ENCODE data around the gene ACTN2. TPM values are rescaled to one million over a fixed set of nuclear protein-coding genes. Genes with fewer than 3 reads are reported as not detected.

Gene ACTN2
- total RNA-seq, 2 experiments from 2014 or later = 0.36 TPM; not detected in 1

GRCh38 chr1:236725668-236726067 is 39.4 kb downstream of the ACTN2 start:
- DNase-seq = no peak
- CTCF ChIA-PET = no interaction called here
- no peaks in the 10 kb centered on the region for H3K27me3 Mint-ChIP-seq (ENCODE audit: low read depth)
- no peak overlapping the region for H3K4me3 Mint-ChIP-seq
- H3K27ac Mint-ChIP-seq = no peak overlapping the region
- H3K9me3 Mint-ChIP-seq = no peaks in the 10 kb centered on the region
- H3K4me1 Mint-ChIP-seq (ENCODE audit: low read depth) = no peaks in the 10 kb centered on the region
- H3K36me3 Mint-ChIP-seq (ENCODE audit: low read depth) = no peaks in the 10 kb centered on the region
- intact Hi-C loops (cut with micrococcal nuclease) = no loop called here

GRCh38 chr1:236727521-236727920 is 41.2 kb downstream of the ACTN2 start:
- CTCF ChIA-PET = no interaction called here
- intact Hi-C loops (cut with micrococcal nuclease) = no loop called here
- DNase-seq = no peak
- Mint-ChIP-seq H3K4me3 (no peak overlapping the region), H3K36me3 (ENCODE audit: low read depth) (no peaks in the 10 kb centered on the region), H3K27me3 (ENCODE audit: low read depth) (no peaks in the 10 kb centered on the region), H3K4me1 (ENCODE audit: low read depth) (no peaks in the 10 kb centered on the region), H3K9me3 (no peaks in the 10 kb centered on the region), H3K27ac (no peak overlapping the region)

- intact Hi-C loops (cut with micrococcal nuclease) = no loop called here
- H3K4me1 Mint-ChIP-seq (ENCODE audit: low read depth) = no peaks in the 10 kb centered on the region
- no peaks in the 10 kb centered on the region for H3K9me3 Mint-ChIP-seq
- H3K27ac Mint-ChIP-seq = no peak overlapping the region
- H3K27me3 Mint-ChIP-seq (ENCODE audit: low read depth) = no peaks in the 10 kb centered on the region
- no peaks in the 10 kb centered on the region for H3K36me3 Mint-ChIP-seq (ENCODE audit: low read depth)
- no peak overlapping the region for H3K4me3 Mint-ChIP-seq
- CTCF ChIA-PET = no interaction called here
- no peak for DNase-seq
These were observed 42.5 kb downstream of the ACTN2 start for GRCh38 chr1:236728752-236729151.

GRCh38 chr1:236733653-236734052 is 47.4 kb downstream of the ACTN2 start:
- H3K27ac Mint-ChIP-seq = no peak overlapping the region

GRCh38 chr1:236734141-236734765 is 48.0 kb downstream of the ACTN2 start:
- Mint-ChIP-seq H3K4me1 (ENCODE audit: low read depth) (peaks cover 9% of the 10 kb centered on the region), H3K36me3 (ENCODE audit: low read depth) (no peaks in the 10 kb centered on the region), H3K27ac (no peak overlapping the region), H3K4me3 (no peak overlapping the region), H3K27me3 (ENCODE audit: low read depth) (no peaks in the 10 kb centered on the region), H3K9me3 (no peaks in the 10 kb centered on the region)
- intact Hi-C loops (cut with micrococcal nuclease) = no loop called here
- peak; percentile 7 for DNase-seq
- CTCF ChIA-PET = no interaction called here

More at GRCh38 chr1:236733653-236734052, 47.4 kb downstream of the ACTN2 start:
- CTCF ChIA-PET = no interaction called here
- no peaks in the 10 kb centered on the region for H3K36me3 Mint-ChIP-seq (ENCODE audit: low read depth)
- intact Hi-C loops (cut with micrococcal nuclease) = no loop called here
- H3K27me3 Mint-ChIP-seq (ENCODE audit: low read depth) = no peaks in the 10 kb centered on the region
- H3K4me1 Mint-ChIP-seq (ENCODE audit: low read depth) = peaks cover 9% of the 10 kb centered on the region
- no peak overlapping the region for H3K4me3 Mint-ChIP-seq
- DNase-seq = no peak
- no peaks in the 10 kb centered on the region for H3K9me3 Mint-ChIP-seq

- Mint-ChIP-seq H3K36me3 (ENCODE audit: low read depth) (no peaks in the 10 kb centered on the region), H3K27ac (no peak overlapping the region), H3K4me1 (ENCODE audit: low read depth) (peaks cover 9% of the 10 kb centered on the region), H3K9me3 (no peaks in the 10 kb centered on the region), H3K27me3 (ENCODE audit: low read depth) (no peaks in the 10 kb centered on the region), H3K4me3 (no peak overlapping the region)
- DNase-seq = no peak
- intact Hi-C loops (cut with micrococcal nuclease) = no loop called here
- CTCF ChIA-PET = interaction anchor here (0.6 kb wide), 1 partner anchor 1065 kb away, joined by 4 read pairs; no protein-coding TSS in a partner anchor
These were observed 50.5 kb downstream of the ACTN2 start for GRCh38 chr1:236736761-236737160.

- H3K36me3 Mint-ChIP-seq (ENCODE audit: low read depth) = no peaks in the 10 kb centered on the region
- CTCF ChIA-PET = interaction anchor here (1.3 kb wide), 1 partner anchor 17 kb away, joined by 10 read pairs; no protein-coding TSS in a partner anchor
These were observed 55.5 kb downstream of the ACTN2 start for GRCh38 chr1:236741753-236742152.

GRCh38 chr1:236742421-236743160 is 56.3 kb downstream of the ACTN2 start:
- no peaks in the 10 kb centered on the region for H3K27me3 Mint-ChIP-seq (ENCODE audit: low read depth)
- no peak for DNase-seq
- intact Hi-C loops (cut with micrococcal nuclease) = no loop called here
- H3K9me3 Mint-ChIP-seq = no peaks in the 10 kb centered on the region
- no peaks in the 10 kb centered on the region for H3K4me1 Mint-ChIP-seq (ENCODE audit: low read depth)
- no peaks in the 10 kb centered on the region for H3K36me3 Mint-ChIP-seq (ENCODE audit: low read depth)
- CTCF ChIA-PET = no interaction called here
- H3K27ac Mint-ChIP-seq = no peak overlapping the region
- no peak overlapping the region for H3K4me3 Mint-ChIP-seq

More at GRCh38 chr1:236741753-236742152, 55.5 kb downstream of the ACTN2 start:
- Mint-ChIP-seq H3K27me3 (ENCODE audit: low read depth) (no peaks in the 10 kb centered on the region), H3K4me1 (ENCODE audit: low read depth) (no peaks in the 10 kb centered on the region), H3K27ac (no peak overlapping the region), H3K9me3 (no peaks in the 10 kb centered on the region), H3K4me3 (no peak overlapping the region)
- intact Hi-C loops (cut with micrococcal nuclease) = no loop called here
- no peak for DNase-seq

- H3K4me3 Mint-ChIP-seq = no peak overlapping the region
- CTCF ChIA-PET = no interaction called here
These were observed 58.2 kb downstream of the ACTN2 start for GRCh38 chr1:236744533-236744932.

GRCh38 chr1:236746785-236747184 is 60.5 kb downstream of the ACTN2 start:
- H3K4me1 Mint-ChIP-seq (ENCODE audit: low read depth) = no peaks in the 10 kb centered on the region
- H3K9me3 Mint-ChIP-seq = no peaks in the 10 kb centered on the region
- no peak overlapping the region for H3K4me3 Mint-ChIP-seq
- intact Hi-C loops (cut with micrococcal nuclease) = no loop called here
- CTCF ChIA-PET = interaction anchor here (1.5 kb wide), 1 partner anchor 13 kb away, joined by 8 read pairs; no protein-coding TSS in a partner anchor
- DNase-seq = no peak
- H3K27ac Mint-ChIP-seq = no peak overlapping the region
- H3K27me3 Mint-ChIP-seq (ENCODE audit: low read depth) = peaks cover 4% of the 10 kb centered on the region
- no peaks in the 10 kb centered on the region for H3K36me3 Mint-ChIP-seq (ENCODE audit: low read depth)

More at GRCh38 chr1:236744533-236744932, 58.2 kb downstream of the ACTN2 start:
- no peak for DNase-seq
- Mint-ChIP-seq H3K36me3 (ENCODE audit: low read depth) (no peaks in the 10 kb centered on the region), H3K4me1 (ENCODE audit: low read depth) (no peaks in the 10 kb centered on the region), H3K27ac (no peak overlapping the region), H3K27me3 (ENCODE audit: low read depth) (no peaks in the 10 kb centered on the region), H3K9me3 (no peaks in the 10 kb centered on the region)
- intact Hi-C loops (cut with micrococcal nuclease) = no loop called here

GRCh38 chr1:236747311-236747985 is 61.1 kb downstream of the ACTN2 start:
- CTCF ChIA-PET = interaction anchor here (1.1 kb wide), 1 partner anchor 12 kb away, joined by 3 read pairs; no protein-coding TSS in a partner anchor
- H3K4me1 Mint-ChIP-seq (ENCODE audit: low read depth) = no peaks in the 10 kb centered on the region
- H3K27ac Mint-ChIP-seq = no peak overlapping the region
- no peak for DNase-seq
- no peak overlapping the region for H3K4me3 Mint-ChIP-seq
- intact Hi-C loops (cut with micrococcal nuclease) = no loop called here
- peaks cover 4% of the 10 kb centered on the region for H3K27me3 Mint-ChIP-seq (ENCODE audit: low read depth)
- H3K9me3 Mint-ChIP-seq = no peaks in the 10 kb centered on the region
- H3K36me3 Mint-ChIP-seq (ENCODE audit: low read depth) = no peaks in the 10 kb centered on the region

GRCh38 chr1:236748268-236748870 is 62.1 kb downstream of the ACTN2 start:
- DNase-seq = no peak
- intact Hi-C loops (cut with micrococcal nuclease) = no loop called here
- Mint-ChIP-seq H3K4me3 (no peak overlapping the region), H3K9me3 (no peaks in the 10 kb centered on the region), H3K4me1 (ENCODE audit: low read depth) (no peaks in the 10 kb centered on the region), H3K27me3 (ENCODE audit: low read depth) (peaks cover 4% of the 10 kb centered on the region), H3K27ac (no peak overlapping the region), H3K36me3 (ENCODE audit: low read depth) (no peaks in the 10 kb centered on the region)
- CTCF ChIA-PET = interaction anchor here (1.1 to 2.6 kb wide), 2 partner anchors 11 kb away, joined by 3 to 17 read pairs; no protein-coding TSS in a partner anchor

Data from activated naive CD4-positive, alpha-beta T cell treated with anti-CD3 and anti-CD28 coated beads for 36 hours (primary cell).